ENCODE results near the gene PARD3. TPM values are rescaled to one million over a fixed set of nuclear protein-coding genes. Genes with fewer than 3 reads are reported as not detected.

Gene PARD3
- total RNA-seq, 1 donor from 2014 or later = 37.5 TPM

- no peaks in the 10 kb centered on the region for H3K36me3 ChIP-seq
- no peak overlapping the region for H3K27ac ChIP-seq
- no peaks in the 10 kb centered on the region for H3K9me3 ChIP-seq
- H3K4me3 ChIP-seq = no peak overlapping the region
- H3K27me3 ChIP-seq = no peaks in the 10 kb centered on the region
- intact Hi-C loops (cut with DNase I) = no loop called here
- DNase-seq (ENCODE audit: low spot score in 2 of 2) = no peak
- TF ChIP-seq CTCF (IDR thresholded peaks at IDR 0.05) = no peak
- H3K4me1 ChIP-seq = no peaks in the 10 kb centered on the region
Observed at GRCh38 chr10:34166823-34167222, 648.3 kb downstream of the PARD3 start.

- intact Hi-C loops (cut with DNase I) = no loop called here
- H3K9me3 ChIP-seq = no peaks in the 10 kb centered on the region
- no peak for DNase-seq (ENCODE audit: low spot score in 2 of 2)
- no peaks in the 10 kb centered on the region for H3K36me3 ChIP-seq
- no peak for TF ChIP-seq CTCF (IDR thresholded peaks at IDR 0.05)
- H3K27ac ChIP-seq = no peak overlapping the region
- no peaks in the 10 kb centered on the region for H3K27me3 ChIP-seq
- H3K4me3 ChIP-seq = no peak overlapping the region
- no peaks in the 10 kb centered on the region for H3K4me1 ChIP-seq
Observed at GRCh38 chr10:34166354-34166753, 648.7 kb downstream of the PARD3 start.

- Histone ChIP-seq H3K4me3 (no peak overlapping the region), H3K9me3 (no peaks in the 10 kb centered on the region), H3K27ac (no peak overlapping the region), H3K36me3 (no peaks in the 10 kb centered on the region), H3K4me1 (no peaks in the 10 kb centered on the region), H3K27me3 (no peaks in the 10 kb centered on the region)
- intact Hi-C loops (cut with DNase I) = no loop called here
- TF ChIP-seq CTCF (IDR thresholded peaks at IDR 0.05) = no peak
- no peak for DNase-seq (ENCODE audit: low spot score in 2 of 2)
Observed at GRCh38 chr10:34164029-34164428, 651.1 kb downstream of the PARD3 start.

- intact Hi-C loops (cut with DNase I) = no loop called here
- H3K36me3 ChIP-seq = no peaks in the 10 kb centered on the region
- no peak overlapping the region for H3K27ac ChIP-seq
- no peaks in the 10 kb centered on the region for H3K9me3 ChIP-seq
- no peaks in the 10 kb centered on the region for H3K4me1 ChIP-seq
- H3K27me3 ChIP-seq = no peaks in the 10 kb centered on the region
- TF ChIP-seq CTCF (IDR thresholded peaks at IDR 0.05) = no peak
- H3K4me3 ChIP-seq = no peak overlapping the region
- DNase-seq (ENCODE audit: low spot score in 2 of 2) = no peak
Observed at GRCh38 chr10:34163075-34163905, 651.8 kb downstream of the PARD3 start.

- Histone ChIP-seq H3K36me3 (no peaks in the 10 kb centered on the region), H3K27me3 (no peaks in the 10 kb centered on the region), H3K27ac (no peak overlapping the region), H3K4me3 (no peak overlapping the region), H3K4me1 (no peaks in the 10 kb centered on the region), H3K9me3 (no peaks in the 10 kb centered on the region)
- DNase-seq (ENCODE audit: low spot score in 2 of 2) = no peak
- intact Hi-C loops (cut with DNase I) = no loop called here
- TF ChIP-seq CTCF (IDR thresholded peaks at IDR 0.05) = no peak
Observed at GRCh38 chr10:34161777-34162370, 653.2 kb downstream of the PARD3 start.
